T-helper 17 cell (primary cell): ENCODE measurements around the gene PRDM16. TPM values are rescaled to one million over a fixed set of nuclear protein-coding genes. Genes with fewer than 3 reads are reported as not detected.

Experiments used
- ATAC-seq: fragments of 150-1000 bp; cut with Tn5 transposase; 2 replicates; pipeline ENCODE4 v1.10.0; 2021; ENCODE audit warnings: mild to moderate bottlenecking, moderate library complexity
- DNase-seq, 3 donors: peaks; one replicate each; pipeline versions ENCODE4 v3.0.0 to v3.0.0-alpha.2; 2020 to 2021
- H3K9me3 ChIP-seq: one replicate; pipeline ENCODE4 v1.7.0; 2013; ENCODE audit warnings: low read length, mild to moderate bottlenecking; ENCODE audit not compliant: control insufficient read depth, poor library complexity, severe bottlenecking
- H3K27ac Mint-ChIP-seq: one replicate; pipeline ENCODE4 v1.8.0; 2022; ENCODE audit warnings: mild to moderate bottlenecking, moderate library complexity, mixed read lengths
- H3K27me3 Mint-ChIP-seq: one replicate; pipeline ENCODE4 v1.8.0; 2022; ENCODE audit warnings: mixed read lengths
- H3K36me3 Mint-ChIP-seq: one replicate; pipeline ENCODE4 v1.8.0; 2022; ENCODE audit warnings: low read depth, mixed read lengths
- H3K4me1 Mint-ChIP-seq: one replicate; pipeline ENCODE4 v1.8.0; 2022; ENCODE audit warnings: mild to moderate bottlenecking, mixed read lengths
- H3K4me3 Mint-ChIP-seq: one replicate; pipeline ENCODE4 v1.8.0; 2022; ENCODE audit warnings: mild to moderate bottlenecking, moderate library complexity, mixed read lengths
- total RNA-seq, 4 donors: library from RNA in 2 of 4; stranded (reverse) in 2 of 4; gene quantifications; one replicate each; pipeline ENCODE4 v1.2.3 and lab custom pipeline; 2022 to 2026

Gene PRDM16
- total RNA-seq, 2 donors from 2014 or later = not detected

GRCh38 chr1:3423896-3424611 is 355.1 kb downstream of the PRDM16 start:
- no peak for ATAC-seq

GRCh38 chr1:3425486-3426215 is 356.6 kb downstream of the PRDM16 start:
- H3K4me3 Mint-ChIP-seq = no peak overlapping the region
- no peak for ATAC-seq
- H3K36me3 Mint-ChIP-seq = peaks cover 2% of the 10 kb centered on the region

More at GRCh38 chr1:3423896-3424611, 355.1 kb downstream of the PRDM16 start:
- H3K4me1 Mint-ChIP-seq = no peaks in the 10 kb centered on the region
- peaks cover 28% of the 10 kb centered on the region for H3K27me3 Mint-ChIP-seq
- H3K4me3 Mint-ChIP-seq = no peak overlapping the region
- H3K27ac Mint-ChIP-seq = no peak overlapping the region
- H3K9me3 ChIP-seq = no peaks in the 10 kb centered on the region
- H3K36me3 Mint-ChIP-seq = peaks cover 2% of the 10 kb centered on the region
- DNase-seq = no peak

GRCh38 chr1:3426956-3427535 is 358.0 kb downstream of the PRDM16 start:
- no peaks in the 10 kb centered on the region for H3K9me3 ChIP-seq
- peaks cover 3% of the 10 kb centered on the region for H3K4me1 Mint-ChIP-seq
- peaks cover 2% of the 10 kb centered on the region for H3K36me3 Mint-ChIP-seq
- DNase-seq (no peak), ATAC-seq (no peak)
- no peak overlapping the region for H3K4me3 Mint-ChIP-seq
- peaks cover 4% of the 10 kb centered on the region for H3K27me3 Mint-ChIP-seq
- H3K27ac Mint-ChIP-seq = no peak overlapping the region

More at GRCh38 chr1:3425486-3426215, 356.6 kb downstream of the PRDM16 start:
- no peak overlapping the region for H3K27ac Mint-ChIP-seq
- DNase-seq = no peak
- peaks cover 18% of the 10 kb centered on the region for H3K27me3 Mint-ChIP-seq
- no peaks in the 10 kb centered on the region for H3K4me1 Mint-ChIP-seq
- no peaks in the 10 kb centered on the region for H3K9me3 ChIP-seq

DNA sequence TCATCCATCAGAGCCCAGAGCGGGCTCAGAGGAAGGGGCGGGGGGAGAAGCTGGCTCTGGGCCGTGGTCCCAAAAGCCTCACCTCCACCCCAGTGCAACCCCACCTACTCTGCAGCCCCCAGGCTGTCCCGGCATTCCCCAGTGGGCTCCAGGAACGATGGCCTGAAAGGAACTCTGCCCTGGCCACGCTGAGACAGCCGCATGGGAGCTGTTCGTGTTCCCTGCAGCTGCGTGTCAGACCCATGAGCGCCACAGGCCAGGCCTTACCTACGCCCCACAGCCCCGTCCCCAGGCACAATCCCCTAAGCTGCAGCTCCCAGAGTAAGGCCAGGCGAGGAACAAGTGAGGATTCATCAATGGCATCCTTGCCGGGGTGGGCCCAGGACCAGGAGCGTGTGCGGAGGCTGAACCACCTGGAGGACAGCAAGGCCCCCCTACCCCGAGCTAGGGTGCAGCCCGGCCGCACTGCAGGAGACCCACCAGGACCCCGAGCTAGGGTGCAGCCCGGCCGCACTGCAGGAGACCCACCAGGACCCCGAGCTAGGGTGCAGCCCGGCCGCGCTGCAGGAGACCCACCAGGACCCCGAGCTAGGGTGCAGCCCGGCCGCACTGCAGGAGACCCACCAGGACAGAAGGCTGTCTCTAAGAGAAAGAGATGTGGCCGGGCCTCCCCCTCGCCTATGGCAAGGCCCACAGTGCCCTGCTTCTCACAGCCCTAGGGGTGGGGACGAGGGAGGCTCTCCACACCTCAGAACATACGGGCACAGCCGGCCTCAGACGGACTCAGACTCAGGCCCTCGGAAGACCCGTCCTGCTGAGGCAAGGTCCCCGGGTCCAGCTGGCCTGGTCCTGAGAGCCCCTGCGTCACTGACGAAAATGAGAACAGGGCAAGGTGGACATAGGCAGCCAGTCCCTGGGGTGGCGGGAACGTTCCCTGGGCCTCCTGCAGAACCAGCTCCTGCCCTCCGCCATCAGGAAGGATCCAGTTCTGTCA is 359.0 kb downstream of the PRDM16 start:
- no peaks in the 10 kb centered on the region for H3K9me3 ChIP-seq
- ATAC-seq (no peak), DNase-seq (no peak)
- Mint-ChIP-seq H3K4me1 (peaks cover 5% of the 10 kb centered on the region), H3K4me3 (no peak overlapping the region), H3K27ac (no peak overlapping the region), H3K36me3 (no peaks in the 10 kb centered on the region), H3K27me3 (no peaks in the 10 kb centered on the region)

GRCh38 chr1:3428899-3429298 is 359.9 kb downstream of the PRDM16 start:
- H3K27ac Mint-ChIP-seq = no peak overlapping the region
- peaks cover 5% of the 10 kb centered on the region for H3K4me1 Mint-ChIP-seq

DNA sequence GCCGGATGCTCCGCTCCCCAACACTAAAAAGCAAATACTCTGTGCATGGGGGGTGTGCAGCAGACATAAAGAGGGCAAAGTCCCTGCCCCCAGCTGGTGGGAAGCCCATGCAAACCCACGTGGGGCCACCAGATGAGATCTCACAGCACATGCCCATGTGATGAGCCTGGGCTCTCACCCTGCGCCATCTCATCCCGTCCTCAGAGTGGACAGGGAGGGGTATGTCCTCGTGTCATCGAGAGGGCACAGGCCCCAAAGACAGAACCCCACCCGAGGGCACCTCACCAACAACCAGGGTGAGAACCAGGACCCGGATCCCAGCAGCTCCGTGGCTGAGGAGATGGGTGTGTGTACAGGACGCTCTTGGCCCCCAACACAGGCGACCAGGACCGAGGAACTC is 360.3 kb downstream of the PRDM16 start:
- Mint-ChIP-seq H3K4me3 (no peak overlapping the region), H3K36me3 (no peaks in the 10 kb centered on the region), H3K4me1 (peaks cover 5% of the 10 kb centered on the region), H3K27me3 (no peaks in the 10 kb centered on the region), H3K27ac (no peak overlapping the region)
- ATAC-seq = no peak
- no peak for DNase-seq
- H3K9me3 ChIP-seq = no peaks in the 10 kb centered on the region

More at GRCh38 chr1:3428899-3429298, 359.9 kb downstream of the PRDM16 start:
- H3K27me3 Mint-ChIP-seq = no peaks in the 10 kb centered on the region
- DNase-seq = no peak
- no peaks in the 10 kb centered on the region for H3K9me3 ChIP-seq
- H3K36me3 Mint-ChIP-seq = no peaks in the 10 kb centered on the region
- no peak for ATAC-seq
- no peak overlapping the region for H3K4me3 Mint-ChIP-seq

DNA sequence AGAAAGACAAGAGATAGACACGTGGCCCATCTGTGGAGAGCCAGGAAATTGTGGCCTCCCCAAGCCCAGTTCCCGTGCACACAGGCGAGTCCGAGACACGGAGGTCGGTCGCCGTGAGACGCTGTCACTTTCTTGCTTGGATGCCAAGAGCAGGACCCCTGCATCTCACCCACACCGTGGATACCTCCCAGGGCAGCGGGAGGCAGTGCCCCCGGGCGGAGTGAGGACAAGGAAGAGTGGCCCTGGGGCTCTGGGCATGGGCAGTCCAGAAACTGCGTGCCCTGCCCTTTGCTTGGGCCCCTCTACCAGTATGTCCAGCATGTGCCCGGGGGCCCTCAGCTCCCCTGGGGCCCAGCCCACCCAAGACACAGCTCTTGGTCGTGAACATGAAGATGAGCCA is 360.8 kb downstream of the PRDM16 start:
- Mint-ChIP-seq H3K36me3 (no peaks in the 10 kb centered on the region), H3K4me3 (no peak overlapping the region), H3K27me3 (no peaks in the 10 kb centered on the region), H3K4me1 (peaks cover 5% of the 10 kb centered on the region), H3K27ac (no peak overlapping the region)
- no peak for ATAC-seq
- no peak for DNase-seq
- no peaks in the 10 kb centered on the region for H3K9me3 ChIP-seq

- H3K9me3 ChIP-seq = no peaks in the 10 kb centered on the region
- ATAC-seq (no peak), DNase-seq (no peak)
- Mint-ChIP-seq H3K4me1 (peaks cover 5% of the 10 kb centered on the region), H3K27ac (no peak overlapping the region), H3K4me3 (no peak overlapping the region), H3K36me3 (no peaks in the 10 kb centered on the region), H3K27me3 (no peaks in the 10 kb centered on the region)
These were observed 361.4 kb downstream of the PRDM16 start for GRCh38 chr1:3430406-3430805.

- DNase-seq (no peak), ATAC-seq (no peak)
- no peak overlapping the region for H3K4me3 Mint-ChIP-seq
These were observed 361.8 kb downstream of the PRDM16 start for GRCh38 chr1:3430820-3431219.

GRCh38 chr1:3431266-3431665 is 362.3 kb downstream of the PRDM16 start:
- no peaks in the 10 kb centered on the region for H3K9me3 ChIP-seq
- Mint-ChIP-seq H3K4me1 (peaks cover 5% of the 10 kb centered on the region), H3K36me3 (no peaks in the 10 kb centered on the region), H3K27me3 (no peaks in the 10 kb centered on the region), H3K4me3 (no peak overlapping the region), H3K27ac (no peak overlapping the region)
- ATAC-seq (no peak), DNase-seq (no peak)

More at GRCh38 chr1:3430820-3431219, 361.8 kb downstream of the PRDM16 start:
- H3K9me3 ChIP-seq = no peaks in the 10 kb centered on the region
- Mint-ChIP-seq H3K36me3 (no peaks in the 10 kb centered on the region), H3K27ac (no peak overlapping the region), H3K27me3 (no peaks in the 10 kb centered on the region), H3K4me1 (peaks cover 5% of the 10 kb centered on the region)

GRCh38 chr1:3431686-3432085 is 362.7 kb downstream of the PRDM16 start:
- Mint-ChIP-seq H3K36me3 (no peaks in the 10 kb centered on the region), H3K4me1 (peaks cover 5% of the 10 kb centered on the region), H3K4me3 (no peak overlapping the region), H3K27ac (no peak overlapping the region), H3K27me3 (no peaks in the 10 kb centered on the region)
- ATAC-seq = no peak
- H3K9me3 ChIP-seq = no peaks in the 10 kb centered on the region
- no peak for DNase-seq

GRCh38 chr1:3432306-3432705 is 363.3 kb downstream of the PRDM16 start:
- Mint-ChIP-seq H3K27me3 (no peaks in the 10 kb centered on the region), H3K4me3 (no peak overlapping the region), H3K4me1 (peaks cover 5% of the 10 kb centered on the region), H3K36me3 (no peaks in the 10 kb centered on the region), H3K27ac (no peak overlapping the region)
- no peaks in the 10 kb centered on the region for H3K9me3 ChIP-seq
- no peak for DNase-seq
- no peak for ATAC-seq
